Daoy (cell line): Measurements from ENCODE around the gene PRF1. TPM values are rescaled to one million over a fixed set of nuclear protein-coding genes. Genes with fewer than 3 reads are reported as not detected.
A peak's percentile ranks its signal among the peaks of the same experiment; 100 is the strongest.

ENCODE experiments used
- DNase-seq: peaks from one replicate; pipeline ENCODE4 v3.0.0-alpha.2; 2015; ENCODE audit warnings: low read depth
- total RNA-seq: library from RNA; depleted of rRNA; stranded (reverse); fragments of >200 nt; shearing (Covaris generic); gene quantifications from 2 replicates; pipeline ENCODE4 v1.2.3, GENCODE V29; 2014

PRF1 gene
- total RNA-seq, 1 experiment from 2014 or later = not detected

- DNase-seq = peak; percentile 35
Measured at GRCh38 chr10:70576803-70577517, 25.6 kb downstream of the PRF1 start.

GRCh38 chr10:70575874-70576802 lies 26.4 kb downstream of the PRF1 start:
- peak; percentile 82 for DNase-seq

GRCh38 chr10:70575486-70575873 lies 27.1 kb downstream of the PRF1 start:
- DNase-seq = peak; percentile 58

- no peak for DNase-seq
Measured at GRCh38 chr10:70573599-70574506, 28.7 kb downstream of the PRF1 start.

GRCh38 chr10:70571636-70572439 lies 30.7 kb downstream of the PRF1 start:
- DNase-seq = no peak

GRCh38 chr10:70571236-70571635 lies 31.3 kb downstream of the PRF1 start:
- DNase-seq = no peak

GRCh38 chr10:70568781-70569495 lies 33.6 kb downstream of the PRF1 start:
- DNase-seq = no peak

GRCh38 chr10:70568113-70568512 lies 34.4 kb downstream of the PRF1 start:
- DNase-seq = no peak

- DNase-seq = no peak
Measured at GRCh38 chr10:70567603-70568002, 34.9 kb downstream of the PRF1 start.

GRCh38 chr10:70566515-70567290 lies 35.8 kb downstream of the PRF1 start:
- no peak for DNase-seq

GRCh38 chr10:70565556-70566514 lies 36.7 kb downstream of the PRF1 start:
- no peak for DNase-seq

GRCh38 chr10:70564901-70565351 lies 37.6 kb downstream of the PRF1 start:
- DNase-seq = no peak

GRCh38 chr10:70564113-70564725 lies 38.3 kb downstream of the PRF1 start:
- no peak for DNase-seq

- no peak for DNase-seq
Measured at GRCh38 chr10:70563230-70563629, 39.3 kb downstream of the PRF1 start.

- DNase-seq = no peak
Measured at GRCh38 chr10:70562036-70562755, 40.3 kb downstream of the PRF1 start.

- DNase-seq = no peak
Measured at GRCh38 chr10:70561558-70561957, 41.0 kb downstream of the PRF1 start.

GRCh38 chr10:70561070-70561469 lies 41.5 kb downstream of the PRF1 start:
- DNase-seq = no peak
